Central memory CD8-positive, alpha-beta T cell (primary cell): ENCODE measurements around the gene NFATC3.

ENCODE experiments used
- ATAC-seq: fragments of 150-1000 bp; cut with Tn5 transposase; replicated peaks from 2 replicates; pipeline ENCODE4 v1.10.0; 2022; ENCODE audit warnings: mild to moderate bottlenecking, moderate FRiP score, moderate number of reproducible peaks; ENCODE audit not compliant: poor library complexity, severe bottlenecking; ENCODE audit errors: extremely low read depth
- DNase-seq, 2 donors: peaks; one replicate each; pipeline ENCODE4 v3.0.0; 2021; ENCODE audit warnings: low spot score in 2 of 2
- H3K27ac Mint-ChIP-seq: one replicate; pipeline ENCODE4 v1.8.0; 2022; ENCODE audit warnings: low read depth, mild to moderate bottlenecking, moderate library complexity, mixed read lengths
- H3K27me3 Mint-ChIP-seq: one replicate; pipeline ENCODE4 v1.8.0; 2022; ENCODE audit warnings: mixed read lengths
- H3K36me3 Mint-ChIP-seq: one replicate; pipeline ENCODE4 v1.8.0; 2022; ENCODE audit warnings: mild to moderate bottlenecking, moderate library complexity, mixed read lengths; ENCODE audit not compliant: insufficient read depth
- H3K4me1 Mint-ChIP-seq: one replicate; pipeline ENCODE4 v1.8.0; 2022; ENCODE audit warnings: mixed read lengths
- H3K4me3 Mint-ChIP-seq: one replicate; pipeline ENCODE4 v1.8.0; 2022; ENCODE audit warnings: mild to moderate bottlenecking, moderate library complexity, mixed read lengths
- H3K9me3 Mint-ChIP-seq: one replicate; pipeline ENCODE4 v1.8.0; 2022; ENCODE audit warnings: mixed read lengths

NFATC3 gene

GRCh38 chr16:68190736-68191510 is 105.8 kb downstream of the NFATC3 start:
- Mint-ChIP-seq H3K36me3 (peaks cover 47% of the 10 kb centered on the region), H3K27me3 (no peaks in the 10 kb centered on the region), H3K27ac (peak overlapping the region; percentile 53), H3K4me3 (no peak overlapping the region), H3K4me1 (peaks cover 6% of the 10 kb centered on the region), H3K9me3 (no peaks in the 10 kb centered on the region)
- ATAC-seq = no peak
- DNase-seq = no peak

GRCh38 chr16:68194251-68194650 is 109.1 kb downstream of the NFATC3 start:
- ATAC-seq (no peak), DNase-seq (no peak)
- H3K27ac Mint-ChIP-seq = peak overlapping the region; percentile 61
- no peaks in the 10 kb centered on the region for H3K27me3 Mint-ChIP-seq
- no peaks in the 10 kb centered on the region for H3K9me3 Mint-ChIP-seq
- peaks cover 6% of the 10 kb centered on the region for H3K4me1 Mint-ChIP-seq
- H3K4me3 Mint-ChIP-seq = no peak overlapping the region
- H3K36me3 Mint-ChIP-seq = peaks cover 35% of the 10 kb centered on the region

- ATAC-seq = no peak
- no peak overlapping the region for H3K27ac Mint-ChIP-seq
- DNase-seq = no peak
- peaks cover 32% of the 10 kb centered on the region for H3K36me3 Mint-ChIP-seq
- no peaks in the 10 kb centered on the region for H3K9me3 Mint-ChIP-seq
- peaks cover 11% of the 10 kb centered on the region for H3K4me1 Mint-ChIP-seq
- no peaks in the 10 kb centered on the region for H3K27me3 Mint-ChIP-seq
- H3K4me3 Mint-ChIP-seq = no peak overlapping the region
Measured at GRCh38 chr16:68197250-68197649, 112.1 kb downstream of the NFATC3 start.

GRCh38 chr16:68200088-68200783 is 115.1 kb downstream of the NFATC3 start:
- H3K9me3 Mint-ChIP-seq = no peaks in the 10 kb centered on the region
- DNase-seq (no peak), ATAC-seq (peak; percentile 49)
- no peak overlapping the region for H3K27ac Mint-ChIP-seq
- peaks cover 33% of the 10 kb centered on the region for H3K36me3 Mint-ChIP-seq
- H3K4me1 Mint-ChIP-seq = peaks cover 13% of the 10 kb centered on the region
- no peak overlapping the region for H3K4me3 Mint-ChIP-seq
- no peaks in the 10 kb centered on the region for H3K27me3 Mint-ChIP-seq

GRCh38 chr16:68202091-68202519 is 116.9 kb downstream of the NFATC3 start:
- Mint-ChIP-seq H3K27ac (peak overlapping the region; percentile 51), H3K36me3 (peaks cover 29% of the 10 kb centered on the region), H3K9me3 (no peaks in the 10 kb centered on the region), H3K4me1 (peaks cover 13% of the 10 kb centered on the region), H3K4me3 (no peak overlapping the region), H3K27me3 (no peaks in the 10 kb centered on the region)
- ATAC-seq = no peak
- DNase-seq = no peak

- peaks cover 22% of the 10 kb centered on the region for H3K4me1 Mint-ChIP-seq
- ATAC-seq = no peak
- no peak overlapping the region for H3K4me3 Mint-ChIP-seq
Measured at GRCh38 chr16:68206245-68206644, 121.1 kb downstream of the NFATC3 start.

GRCh38 chr16:68214726-68215125 is 129.6 kb downstream of the NFATC3 start:
- H3K9me3 Mint-ChIP-seq = no peaks in the 10 kb centered on the region
- H3K36me3 Mint-ChIP-seq = peaks cover 36% of the 10 kb centered on the region
- peak overlapping the region; percentile 41 for H3K27ac Mint-ChIP-seq
- no peaks in the 10 kb centered on the region for H3K27me3 Mint-ChIP-seq
- DNase-seq (no peak), ATAC-seq (no peak)
- no peak overlapping the region for H3K4me3 Mint-ChIP-seq
- peaks cover 17% of the 10 kb centered on the region for H3K4me1 Mint-ChIP-seq

More at GRCh38 chr16:68206245-68206644, 121.1 kb downstream of the NFATC3 start:
- Mint-ChIP-seq H3K9me3 (no peaks in the 10 kb centered on the region), H3K27ac (peak overlapping the region; percentile 59), H3K27me3 (no peaks in the 10 kb centered on the region), H3K36me3 (peaks cover 26% of the 10 kb centered on the region)
- no peak for DNase-seq

GRCh38 chr16:68215302-68215701 is 130.1 kb downstream of the NFATC3 start:
- peak overlapping the region; percentile 1 for H3K27ac Mint-ChIP-seq
- H3K9me3 Mint-ChIP-seq = no peaks in the 10 kb centered on the region
- ATAC-seq (no peak), DNase-seq (no peak)
- H3K36me3 Mint-ChIP-seq = peaks cover 36% of the 10 kb centered on the region
- no peaks in the 10 kb centered on the region for H3K27me3 Mint-ChIP-seq
- peaks cover 17% of the 10 kb centered on the region for H3K4me1 Mint-ChIP-seq
- no peak overlapping the region for H3K4me3 Mint-ChIP-seq

- no peak for DNase-seq
- Mint-ChIP-seq H3K4me1 (peaks cover 10% of the 10 kb centered on the region), H3K36me3 (peaks cover 35% of the 10 kb centered on the region), H3K9me3 (no peaks in the 10 kb centered on the region), H3K27ac (no peak overlapping the region), H3K27me3 (no peaks in the 10 kb centered on the region), H3K4me3 (no peak overlapping the region)
- ATAC-seq = no peak
Measured at GRCh38 chr16:68216240-68216639, 131.1 kb downstream of the NFATC3 start.

GRCh38 chr16:68217506-68217905 is 132.3 kb downstream of the NFATC3 start:
- no peak overlapping the region for H3K4me3 Mint-ChIP-seq
- no peak overlapping the region for H3K27ac Mint-ChIP-seq
- DNase-seq (no peak), ATAC-seq (no peak)
- peaks cover 39% of the 10 kb centered on the region for H3K36me3 Mint-ChIP-seq
- no peaks in the 10 kb centered on the region for H3K9me3 Mint-ChIP-seq
- H3K27me3 Mint-ChIP-seq = no peaks in the 10 kb centered on the region
- H3K4me1 Mint-ChIP-seq = peaks cover 6% of the 10 kb centered on the region

GRCh38 chr16:68219725-68220351 is 134.7 kb downstream of the NFATC3 start:
- H3K9me3 Mint-ChIP-seq = no peaks in the 10 kb centered on the region
- no peak overlapping the region for H3K4me3 Mint-ChIP-seq
- no peak for ATAC-seq

GRCh38 chr16:68223072-68223471 is 137.9 kb downstream of the NFATC3 start:
- Mint-ChIP-seq H3K9me3 (no peaks in the 10 kb centered on the region), H3K36me3 (peaks cover 43% of the 10 kb centered on the region), H3K27me3 (no peaks in the 10 kb centered on the region), H3K27ac (peak overlapping the region; percentile 46), H3K4me1 (peaks cover 6% of the 10 kb centered on the region), H3K4me3 (no peak overlapping the region)
- DNase-seq (no peak), ATAC-seq (no peak)

More at GRCh38 chr16:68219725-68220351, 134.7 kb downstream of the NFATC3 start:
- H3K36me3 Mint-ChIP-seq = peaks cover 49% of the 10 kb centered on the region
- H3K4me1 Mint-ChIP-seq = peaks cover 6% of the 10 kb centered on the region
- H3K27ac Mint-ChIP-seq = no peak overlapping the region
- no peaks in the 10 kb centered on the region for H3K27me3 Mint-ChIP-seq
- DNase-seq = no peak
